GM12891 (cell line): ENCODE data around the gene TMEM267. TPM values are rescaled to one million over a fixed set of nuclear protein-coding genes. Genes with fewer than 3 reads are reported as not detected.
A peak's percentile ranks its signal among the peaks of the same experiment; 100 is the strongest.
"Not testable (repeated sequence)": the region's sequence is repeated elsewhere in the genome, so short reads cannot be mapped to it uniquely, and the experiment has no call there.

Experiments used
- DNase-seq: peaks from one replicate; pipeline ENCODE4 v3.0.0; 2011; ENCODE audit warnings: low spot score; ENCODE audit not compliant: insufficient read length
- FAIRE-seq: peaks from 2 replicates; lab custom pipeline; 2011; peaks lifted over from hg19 to GRCh38; lab: Jason Lieb, UNC
- PAX5 ChIP-seq: IDR thresholded peaks from 2 replicates; pipeline ENCODE4 v1.6.1; 2011; ENCODE audit warnings: low read length, moderate library complexity, mild to moderate bottlenecking; ENCODE audit not compliant: insufficient read depth, severe bottlenecking
- POLR2A ChIP-seq: IDR thresholded peaks from 2 replicates; pipeline ENCODE4 v1.6.1; 2011; ENCODE audit warnings: low read depth, low read length, control low read depth
- POLR2AphosphoS5 ChIP-seq: IDR thresholded peaks from 2 replicates; pipeline ENCODE4 v1.6.1; 2011; ENCODE audit warnings: low read depth, low read length, control low read depth
- POU2F2 ChIP-seq: IDR thresholded peaks from 2 replicates; pipeline ENCODE4 v1.6.1; 2011; ENCODE audit warnings: low read depth, mild to moderate bottlenecking, control low read depth, low read length, moderate library complexity
- SPI1 ChIP-seq: IDR thresholded peaks from 2 replicates; pipeline ENCODE4 v1.6.1; 2011; ENCODE audit warnings: low read depth, low read length, control low read depth
- TAF1 ChIP-seq: IDR thresholded peaks from 2 replicates; pipeline ENCODE4 v1.6.1; 2011; ENCODE audit warnings: low read depth, low read length, control low read depth
- polyA plus RNA-seq: library from polyadenylated mRNA; unstranded; fragments of >200 nt; gene quantifications from one replicate; pipeline ENCODE4 v1.2.1, GENCODE V29; 2012; ENCODE audit warnings: low read depth, missing spikeins, inconsistent platforms; ENCODE audit not compliant: missing spikeins

Gene TMEM267, protein sequence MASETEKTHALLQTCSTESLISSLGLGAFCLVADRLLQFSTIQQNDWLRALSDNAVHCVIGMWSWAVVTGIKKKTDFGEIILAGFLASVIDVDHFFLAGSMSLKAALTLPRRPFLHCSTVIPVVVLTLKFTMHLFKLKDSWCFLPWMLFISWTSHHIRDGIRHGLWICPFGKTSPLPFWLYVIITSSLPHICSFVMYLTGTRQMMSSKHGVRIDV
- polyA plus RNA-seq, result 7.0 TPM

DNA sequence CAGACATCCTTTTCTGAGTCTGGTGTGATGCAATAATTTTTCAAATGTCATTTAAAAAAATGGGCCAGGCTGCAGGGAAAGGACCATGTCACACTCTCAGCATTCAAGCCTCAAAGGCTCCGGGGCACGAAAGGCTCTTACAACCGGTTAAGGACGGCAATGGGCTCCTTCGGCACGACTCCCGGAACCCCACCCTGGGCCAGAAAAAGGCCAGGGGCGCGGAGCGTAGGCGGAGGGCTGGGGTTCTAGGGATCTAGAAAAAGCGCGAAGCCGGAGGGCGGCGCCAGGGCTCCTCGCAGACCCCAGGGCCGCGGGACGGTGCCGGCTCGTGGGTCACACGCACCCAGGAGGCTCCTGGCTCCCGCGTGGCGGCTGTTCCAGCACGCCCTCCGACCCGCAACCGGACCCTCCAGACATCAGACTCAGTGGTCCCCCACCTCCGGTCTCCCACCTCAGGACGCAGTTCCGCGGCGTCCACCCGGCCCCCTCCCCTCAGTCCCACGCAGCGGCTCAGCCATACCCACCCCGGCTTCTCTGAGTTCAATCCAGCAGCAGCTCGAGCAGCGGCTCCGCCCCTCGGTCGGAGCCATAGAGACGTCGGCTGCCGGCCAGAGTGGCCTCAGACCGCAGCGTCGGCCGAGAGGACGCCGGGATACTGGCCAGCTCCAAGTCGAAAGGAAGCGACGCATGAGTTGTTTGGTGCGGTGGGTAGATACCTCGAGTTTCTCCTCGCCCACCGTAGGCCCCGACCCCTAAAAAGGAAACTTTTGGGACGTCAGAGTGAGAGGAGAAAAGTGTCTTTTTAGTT is at the start of gene TMEM267:
Gene TMEM267, minus strand, starts transcription at position 568 of the 808 bp plus-strand sequence. CDS start 29,896 bp downstream, outside the sequence.
- no peak for FAIRE-seq

DNA sequence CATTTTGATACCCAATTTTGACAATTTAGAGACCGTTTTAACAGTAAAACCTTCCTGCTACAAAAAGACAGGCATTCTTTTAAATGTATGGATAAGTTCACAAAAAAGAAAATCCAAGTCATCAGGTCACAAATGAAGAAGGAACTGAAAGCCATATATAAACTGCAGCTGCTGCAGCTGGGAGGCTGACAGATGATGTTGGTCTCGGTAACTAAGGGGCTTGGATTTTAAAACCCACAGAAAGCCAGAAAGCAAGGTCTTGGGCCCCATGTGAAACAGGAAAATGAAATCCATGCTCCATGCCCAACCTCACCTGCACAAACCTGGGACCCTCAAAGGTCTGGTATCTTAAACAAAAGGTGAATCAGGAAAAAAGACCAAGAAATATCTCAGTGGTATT is 47.0 kb upstream of the TMEM267 start:
- FAIRE-seq (no peak), DNase-seq (no peak)
- TF ChIP-seq TAF1, result no peak
- peak; percentile 71 for TF ChIP-seq SPI1
- TF ChIP-seq POLR2A, result no peak
- TF ChIP-seq POLR2AphosphoS5, result no peak

More for the DNA sequence above, at the start of gene TMEM267:
- TF ChIP-seq POLR2A, result peak; percentile 76; the same call in 1 of the 2 replicates
- TF ChIP-seq SPI1, result 0 out of 2 replicates have a peak, but pooled peaks have one; percentile 0
- peak; percentile 88 for TF ChIP-seq POLR2AphosphoS5
- peak; percentile 83 for TF ChIP-seq TAF1
- TF ChIP-seq POU2F2, result peak; percentile 13; the same call in 1 of the 2 replicates
- no peak for TF ChIP-seq PAX5
- peak; percentile 66 for DNase-seq

DNA sequence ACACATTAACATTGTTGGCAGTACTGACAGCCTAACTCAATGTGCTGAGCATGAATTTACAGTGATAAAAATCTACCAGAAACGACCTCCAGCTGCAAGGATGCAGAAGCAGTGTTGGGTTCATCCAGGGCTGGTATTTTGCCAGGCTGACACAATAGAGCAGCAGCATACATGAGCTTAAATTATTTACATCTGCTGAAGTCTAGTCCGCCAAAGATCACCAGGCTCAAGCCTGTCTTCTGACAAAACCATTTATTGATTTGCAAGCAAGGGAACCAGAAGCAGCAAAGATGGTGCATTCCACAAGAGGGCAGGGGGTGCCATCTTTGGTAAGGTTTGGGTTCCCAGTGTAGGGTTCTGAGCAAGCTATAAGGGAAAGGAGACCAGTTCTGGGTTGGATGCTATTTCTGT is 40.0 kb upstream of the TMEM267 start:
- no peak for DNase-seq
- FAIRE-seq, result no peak
- TF ChIP-seq POLR2AphosphoS5 (no peak), POLR2A (no peak; the same call in 1 of the 2 replicates), POU2F2 (no peak), PAX5 (no peak), TAF1 (no peak), SPI1 (no peak)

DNA sequence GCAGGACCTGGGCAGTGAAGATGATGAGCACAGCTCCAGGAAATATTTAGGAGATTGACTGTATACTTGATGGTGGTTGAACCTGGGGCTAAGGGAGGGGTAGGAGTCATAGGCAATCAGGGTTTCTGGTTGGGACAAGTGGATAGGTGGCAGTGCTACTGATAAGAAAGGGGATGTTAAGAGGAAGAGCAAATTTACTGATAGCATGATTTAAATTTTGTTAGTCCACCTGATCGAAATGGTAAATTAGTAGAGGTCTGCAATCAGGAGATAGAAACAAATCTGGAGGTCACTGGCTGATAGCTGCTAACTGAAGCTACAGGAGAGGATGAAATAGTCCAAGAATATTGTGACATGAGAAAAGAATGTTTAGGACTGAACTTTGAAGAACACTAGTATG is 37.0 kb upstream of the TMEM267 start:
- no peak for FAIRE-seq
- TF ChIP-seq SPI1, result no peak
- TF ChIP-seq PAX5, result no peak
- no peak for TF ChIP-seq TAF1
- TF ChIP-seq POLR2AphosphoS5, result no peak
- TF ChIP-seq POU2F2, result no peak
- TF ChIP-seq POLR2A, result no peak
- no peak for DNase-seq

DNA sequence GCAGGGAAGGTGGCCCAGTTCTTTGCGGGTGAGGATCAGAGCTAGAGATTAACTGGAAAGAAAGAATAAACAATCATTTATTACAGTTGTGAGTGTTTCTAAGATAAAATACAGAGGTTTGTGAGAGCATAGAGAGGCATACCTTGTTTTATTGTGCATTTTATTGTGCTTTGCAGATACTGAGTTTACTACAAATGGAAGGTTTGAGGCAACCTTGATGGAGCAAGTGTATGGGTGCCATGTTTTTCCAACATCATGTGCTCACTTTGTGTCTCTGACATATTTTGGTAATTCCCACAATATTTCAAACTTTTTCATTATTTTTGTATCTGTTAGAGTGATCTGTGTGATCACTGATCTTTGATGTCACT is 32.0 kb upstream of the TMEM267 start:
- no peak for FAIRE-seq

DNA sequence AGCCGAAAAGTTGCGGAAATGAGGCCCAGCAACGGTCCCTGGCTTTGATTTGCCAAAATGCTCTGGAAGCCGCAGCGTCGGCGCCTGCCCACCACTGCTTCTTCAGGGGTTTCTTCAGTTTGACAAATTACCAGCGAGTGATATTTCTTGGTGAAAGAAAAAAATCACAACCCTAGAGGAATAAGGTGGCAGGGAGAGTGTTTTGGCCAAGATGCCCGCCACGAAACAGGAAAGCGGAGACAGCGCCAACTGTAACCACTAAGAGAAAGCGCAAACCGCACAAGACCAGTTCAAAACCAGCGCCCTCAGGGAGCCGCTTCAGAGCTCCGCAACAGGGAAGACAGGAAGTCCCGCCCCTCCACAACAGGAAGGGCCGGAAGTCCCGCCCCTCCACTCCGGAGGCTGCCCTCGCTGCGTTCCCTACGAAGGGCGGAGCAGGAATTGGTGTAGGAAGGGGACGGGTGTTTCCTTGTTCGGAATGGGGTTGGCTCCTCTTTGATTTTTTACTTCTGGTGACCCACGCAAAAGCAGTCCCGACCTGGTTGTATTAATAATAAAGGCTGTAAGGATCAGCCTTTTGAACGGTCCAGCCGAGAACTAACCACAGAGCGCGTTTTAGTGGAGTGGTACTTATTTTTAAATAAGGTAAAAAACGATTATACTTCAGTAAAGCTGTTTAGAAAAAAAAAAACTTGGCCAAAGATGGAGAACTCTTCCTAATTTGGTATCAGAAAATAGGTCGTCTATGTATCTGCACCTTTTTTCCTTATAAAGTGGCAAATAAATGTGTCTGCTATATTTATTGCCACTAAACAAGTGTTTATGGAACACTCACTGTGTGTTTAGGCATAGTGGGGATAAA is 31.4 kb upstream of the TMEM267 start, which contains the start of gene C5orf34:
Gene C5orf34, minus strand, starts transcription at position 333 of the 862 bp plus-strand sequence. CDS start 5,809 bp downstream, outside the sequence.
- DNase-seq, result peak; percentile 82
- peak; percentile 64 for TF ChIP-seq TAF1
- TF ChIP-seq SPI1, result peak; percentile 51
- TF ChIP-seq PAX5, result no peak
- peak; percentile 92 for TF ChIP-seq POLR2AphosphoS5
- peak; percentile 44; the same call in 1 of the 2 replicates for TF ChIP-seq POU2F2
- peak; percentile 84 for TF ChIP-seq POLR2A
- FAIRE-seq, result peak; percentile 85

More for the DNA sequence above, 32.0 kb upstream of the TMEM267 start:
- DNase-seq, result no peak
- TF ChIP-seq SPI1, result no peak
- TF ChIP-seq POLR2AphosphoS5, result no peak
- TF ChIP-seq PAX5, result no peak
- TF ChIP-seq TAF1, result no peak
- TF ChIP-seq POU2F2, result no peak
- no peak for TF ChIP-seq POLR2A

DNA sequence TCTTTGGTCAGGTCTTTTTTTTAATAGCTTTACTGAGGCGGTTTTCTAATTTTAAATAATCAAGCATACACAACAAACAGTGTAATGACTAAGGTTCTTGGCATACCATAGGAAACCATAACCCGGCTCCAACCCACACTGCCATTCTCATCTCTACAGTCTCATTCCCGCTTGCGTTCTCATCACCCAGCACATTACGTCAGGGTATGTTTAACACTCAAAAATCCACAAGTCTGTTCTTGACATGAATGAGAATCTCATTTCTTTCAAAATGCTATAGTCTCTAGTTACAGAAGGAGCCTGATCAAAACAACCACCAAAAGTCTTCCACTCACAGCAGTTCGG is 30.8 kb upstream of the TMEM267 start:
- FAIRE-seq, result peak; percentile 63
- peak; percentile 10 for DNase-seq
- no peak for TF ChIP-seq POLR2A
- no peak for TF ChIP-seq TAF1
- no peak for TF ChIP-seq POLR2AphosphoS5
- no peak for TF ChIP-seq POU2F2
- no peak for TF ChIP-seq SPI1
- no peak for TF ChIP-seq PAX5

DNA sequence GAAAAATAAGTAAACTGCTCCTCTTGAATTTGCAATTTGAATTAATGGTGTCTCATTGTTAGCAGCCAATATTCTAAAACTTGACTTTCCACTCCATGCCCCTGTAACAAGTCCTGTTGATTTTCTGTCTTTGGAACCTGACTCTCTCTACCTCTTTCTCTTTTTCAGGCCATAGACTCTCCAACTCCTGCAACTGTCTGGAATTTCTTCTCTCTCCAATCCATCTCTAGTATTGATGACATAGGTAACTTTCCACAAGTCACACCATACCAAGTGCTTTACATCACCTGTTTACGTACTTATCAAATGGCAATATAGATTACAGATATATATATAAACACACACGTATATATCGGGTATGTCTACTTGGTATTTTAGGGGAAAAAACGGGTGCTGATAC is 30.4 kb upstream of the TMEM267 start:
- FAIRE-seq (no peak), DNase-seq (no peak)
- TF ChIP-seq POU2F2 (no peak), TAF1 (no peak), POLR2AphosphoS5 (no peak), POLR2A (no peak), SPI1 (no peak), PAX5 (no peak)

DNA sequence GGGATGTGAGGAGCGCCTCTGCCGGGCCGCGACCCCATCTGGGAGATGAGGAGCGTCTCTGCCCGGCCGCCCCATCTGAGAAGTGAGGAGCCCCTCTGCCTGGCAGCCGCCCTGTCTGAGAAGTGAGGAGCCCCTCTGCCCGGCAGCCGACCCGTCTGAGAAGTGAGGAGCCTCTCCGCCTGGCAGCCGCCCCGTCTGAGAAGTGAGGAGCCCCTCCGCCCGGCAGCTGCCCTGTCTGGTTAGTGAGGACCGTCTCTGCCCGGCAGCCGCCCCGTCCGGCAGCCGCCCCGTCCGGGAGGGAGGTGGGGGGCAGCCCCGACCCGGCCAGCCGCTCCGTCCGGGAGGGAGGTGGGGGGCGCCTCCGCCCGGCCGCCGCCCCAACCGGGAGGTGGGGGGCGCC is 27.4 kb upstream of the TMEM267 start:
- not testable (repeated sequence) for DNase-seq, FAIRE-seq
